Bronchial epithelial cell (primary cell): Measurements from ENCODE around the gene STUB1. TPM values are rescaled to one million over a fixed set of nuclear protein-coding genes. Genes with fewer than 3 reads are reported as not detected.

Experiments used
- DNase-seq: peaks from one replicate; pipeline ENCODE4 v3.0.0-alpha.2; 2010; ENCODE audit warnings: low read depth
- FAIRE-seq: peaks from 2 replicates; lab custom pipeline; 2011; peaks lifted over from hg19 to GRCh38; lab: Jason Lieb, UNC
- H3K27me3 ChIP-seq: 2 replicates; pipeline ENCODE4 v1.5.1; 2011; ENCODE audit warnings: low read length; ENCODE audit not compliant: control insufficient read depth, insufficient read depth
- H3K36me3 ChIP-seq: 2 replicates; pipeline ENCODE4 v1.5.1; 2011; ENCODE audit warnings: low read length; ENCODE audit not compliant: control insufficient read depth, insufficient read depth
- H3K4me3 ChIP-seq: 2 replicates; pipeline ENCODE4 v1.5.1; 2011; ENCODE audit warnings: mild to moderate bottlenecking, low read depth, low read length, control low read depth
- total RNA-seq: library from RNA; depleted of rRNA; stranded (reverse); fragments of >200 nt; gene quantifications from 2 replicates; pipeline ENCODE4 v1.2.1, GENCODE V29; 2014
- TF ChIP-seq, protein P1 (sequence below): IDR thresholded peaks from 2 replicates; pipeline ENCODE4 v1.5.1; 2011; ENCODE audit warnings: mild to moderate bottlenecking, moderate library complexity, low read length, control low read depth, inconsistent platforms; ENCODE audit not compliant: insufficient read depth, severe bottlenecking

STUB1 gene
- total RNA-seq, 1 donor from 2014 or later: 204 TPM

DNA sequence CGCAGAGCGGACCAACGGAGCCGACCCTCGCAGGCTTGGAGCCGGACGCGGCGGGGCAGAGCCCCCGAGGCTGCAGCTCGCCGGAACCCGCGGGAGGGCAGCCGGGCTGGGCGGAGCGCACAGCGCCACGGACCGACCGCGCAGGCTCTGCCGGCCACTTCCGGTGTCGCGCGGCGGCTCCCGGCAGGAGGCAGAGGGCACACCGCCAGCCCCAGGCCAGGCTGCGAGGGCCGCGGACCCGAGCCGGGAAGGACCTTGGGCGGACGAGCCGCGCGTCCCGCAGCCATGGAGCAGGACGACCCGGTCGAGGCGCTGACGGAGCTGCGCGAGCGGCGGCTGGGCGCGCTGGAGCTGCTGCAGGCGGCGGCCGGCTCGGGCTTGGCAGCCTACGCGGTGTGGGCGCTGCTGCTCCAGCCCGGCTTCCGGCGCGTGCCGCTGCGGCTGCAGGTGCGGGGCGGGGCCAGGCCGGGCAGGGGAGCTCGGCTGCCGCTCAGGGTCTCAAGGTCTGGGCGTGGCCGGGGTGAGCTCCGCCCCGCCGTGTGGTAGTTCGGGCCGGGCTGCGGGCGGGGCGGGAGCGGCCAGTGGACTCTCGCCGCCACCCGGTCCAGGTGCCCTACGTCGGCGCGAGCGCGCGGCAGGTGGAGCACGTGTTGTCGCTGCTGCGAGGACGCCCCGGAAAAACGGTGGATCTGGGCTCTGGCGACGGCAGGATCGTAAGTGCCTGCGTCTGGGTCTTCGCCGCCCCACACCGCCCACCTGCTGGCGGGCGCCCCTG lies 41.0 kb downstream of the STUB1 start, which contains the start of gene ANTKMT:
TSS of gene ANTKMT (plus strand) at position 157 of the 775 bp plus-strand sequence. CDS start at position 286, 129 bp downstream.
- peak; percentile 51 for DNase-seq
- H3K36me3 ChIP-seq: peaks cover 2% of the 10 kb centered on the region
- peak within 1 kb of the TSS; percentile 87 for H3K4me3 ChIP-seq
- H3K27me3 ChIP-seq: no peaks in the 10 kb centered on the region
- TF ChIP-seq, protein P1, sequence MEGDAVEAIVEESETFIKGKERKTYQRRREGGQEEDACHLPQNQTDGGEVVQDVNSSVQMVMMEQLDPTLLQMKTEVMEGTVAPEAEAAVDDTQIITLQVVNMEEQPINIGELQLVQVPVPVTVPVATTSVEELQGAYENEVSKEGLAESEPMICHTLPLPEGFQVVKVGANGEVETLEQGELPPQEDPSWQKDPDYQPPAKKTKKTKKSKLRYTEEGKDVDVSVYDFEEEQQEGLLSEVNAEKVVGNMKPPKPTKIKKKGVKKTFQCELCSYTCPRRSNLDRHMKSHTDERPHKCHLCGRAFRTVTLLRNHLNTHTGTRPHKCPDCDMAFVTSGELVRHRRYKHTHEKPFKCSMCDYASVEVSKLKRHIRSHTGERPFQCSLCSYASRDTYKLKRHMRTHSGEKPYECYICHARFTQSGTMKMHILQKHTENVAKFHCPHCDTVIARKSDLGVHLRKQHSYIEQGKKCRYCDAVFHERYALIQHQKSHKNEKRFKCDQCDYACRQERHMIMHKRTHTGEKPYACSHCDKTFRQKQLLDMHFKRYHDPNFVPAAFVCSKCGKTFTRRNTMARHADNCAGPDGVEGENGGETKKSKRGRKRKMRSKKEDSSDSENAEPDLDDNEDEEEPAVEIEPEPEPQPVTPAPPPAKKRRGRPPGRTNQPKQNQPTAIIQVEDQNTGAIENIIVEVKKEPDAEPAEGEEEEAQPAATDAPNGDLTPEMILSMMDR: peak; percentile 10
- FAIRE-seq: no peak

DNA sequence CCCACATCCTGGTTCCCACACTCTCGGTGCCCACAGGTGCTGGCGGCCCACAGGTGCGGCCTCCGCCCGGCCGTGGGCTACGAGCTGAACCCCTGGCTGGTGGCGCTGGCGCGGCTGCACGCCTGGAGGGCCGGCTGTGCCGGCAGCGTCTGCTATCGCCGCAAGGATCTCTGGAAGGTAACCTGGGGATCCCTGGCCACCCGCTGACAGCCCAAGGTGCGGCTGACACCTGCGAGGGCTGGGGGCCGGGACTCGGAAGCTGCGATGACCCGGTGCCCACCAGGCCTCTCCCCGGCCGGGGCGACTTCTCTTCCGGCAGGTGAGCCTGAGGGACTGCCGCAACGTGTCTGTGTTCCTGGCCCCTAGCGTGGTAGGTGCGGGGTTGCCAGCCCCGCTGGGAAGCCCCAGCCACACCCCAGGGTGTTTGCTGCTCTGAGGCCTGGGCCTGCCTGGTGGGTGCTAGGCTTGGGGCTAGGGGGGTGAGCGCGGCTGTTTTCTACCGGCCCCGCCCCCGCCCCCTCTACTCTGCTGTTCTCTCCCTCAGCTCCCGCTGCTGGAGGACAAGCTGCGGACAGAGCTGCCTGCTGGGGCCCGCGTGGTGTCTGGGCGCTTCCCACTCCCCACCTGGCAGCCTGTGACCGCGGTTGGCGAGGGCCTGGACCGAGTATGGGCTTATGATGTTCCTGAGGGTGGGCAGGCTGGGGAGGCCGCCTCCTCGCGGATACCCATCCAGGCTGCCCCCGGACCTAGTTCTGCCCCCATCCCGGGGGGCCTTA lies 41.7 kb downstream of the STUB1 start:
- H3K27me3 ChIP-seq: no peaks in the 10 kb centered on the region
- H3K4me3 ChIP-seq: peak overlapping the region; percentile 87
- no peak for DNase-seq
- TF ChIP-seq, protein P1: no peak
- H3K36me3 ChIP-seq: peaks cover 2% of the 10 kb centered on the region
- FAIRE-seq: no peak

DNA sequence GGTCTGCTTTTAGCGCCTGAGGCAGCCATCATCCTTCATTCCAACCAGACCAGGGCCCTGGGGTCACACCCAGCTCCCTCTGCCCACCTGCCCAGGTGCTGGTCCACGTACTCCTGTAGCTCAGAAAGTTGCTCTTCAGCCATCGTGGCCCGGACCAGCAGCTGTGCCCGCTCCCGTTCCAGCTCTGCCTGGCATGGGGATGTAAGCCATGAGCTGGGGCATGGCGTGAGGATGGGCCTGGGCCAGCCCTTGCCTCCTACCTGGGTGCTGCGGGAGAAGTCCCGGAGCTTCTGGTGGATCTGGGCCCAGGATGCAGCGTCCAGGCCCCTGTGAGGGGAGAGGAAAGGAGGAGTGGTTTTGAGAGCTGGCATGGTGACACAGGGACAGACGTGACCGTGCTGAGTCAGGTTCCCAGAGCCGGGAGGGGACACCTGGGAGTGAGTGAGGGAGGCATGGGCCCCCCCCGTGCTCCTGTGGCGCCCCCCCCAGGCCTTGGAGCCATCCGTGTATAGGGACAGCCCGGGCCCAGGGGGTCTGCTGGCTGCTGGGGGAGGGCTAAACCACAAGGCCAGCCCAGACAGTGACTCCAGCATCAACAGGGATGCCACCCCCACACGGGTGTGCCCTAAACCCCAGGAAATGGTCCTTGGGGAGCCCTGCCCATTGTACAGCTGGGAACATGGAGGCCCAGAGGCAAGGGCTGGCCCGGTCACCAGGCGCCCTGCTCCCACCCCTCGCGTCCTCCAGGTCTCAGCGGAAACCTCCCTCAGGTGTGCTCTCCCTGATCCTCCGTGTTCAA lies 42.8 kb downstream of the STUB1 start:
- Histone ChIP-seq H3K36me3 (peaks cover 2% of the 10 kb centered on the region), H3K27me3 (no peaks in the 10 kb centered on the region), H3K4me3 (no peak overlapping the region)
- DNase-seq (no peak), FAIRE-seq (no peak)
- TF ChIP-seq, protein P1: no peak

DNA sequence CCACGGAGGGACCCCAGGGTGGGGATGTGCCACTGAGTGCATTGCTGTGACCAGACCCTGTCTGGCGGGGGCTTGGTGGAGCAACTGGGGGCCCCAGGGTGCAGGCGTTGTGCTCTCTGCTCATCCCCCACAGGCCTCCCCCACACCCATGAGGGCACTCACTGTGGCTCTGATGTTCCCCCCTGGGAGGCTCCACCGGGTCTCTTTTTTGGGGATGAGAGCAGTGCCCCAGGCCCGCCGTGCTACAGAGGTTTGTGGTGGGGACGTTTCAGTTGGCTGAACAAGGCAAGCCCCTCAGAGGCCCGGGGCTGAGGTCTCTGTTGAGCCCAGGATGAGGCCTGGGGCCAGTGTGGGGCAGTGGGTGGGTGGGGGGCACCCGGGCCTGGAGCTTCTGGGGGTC lies 43.5 kb downstream of the STUB1 start:
- Histone ChIP-seq H3K4me3 (no peak overlapping the region), H3K27me3 (no peaks in the 10 kb centered on the region), H3K36me3 (peaks cover 2% of the 10 kb centered on the region)
- TF ChIP-seq, protein P1: no peak
- DNase-seq: no peak
- no peak for FAIRE-seq

DNA sequence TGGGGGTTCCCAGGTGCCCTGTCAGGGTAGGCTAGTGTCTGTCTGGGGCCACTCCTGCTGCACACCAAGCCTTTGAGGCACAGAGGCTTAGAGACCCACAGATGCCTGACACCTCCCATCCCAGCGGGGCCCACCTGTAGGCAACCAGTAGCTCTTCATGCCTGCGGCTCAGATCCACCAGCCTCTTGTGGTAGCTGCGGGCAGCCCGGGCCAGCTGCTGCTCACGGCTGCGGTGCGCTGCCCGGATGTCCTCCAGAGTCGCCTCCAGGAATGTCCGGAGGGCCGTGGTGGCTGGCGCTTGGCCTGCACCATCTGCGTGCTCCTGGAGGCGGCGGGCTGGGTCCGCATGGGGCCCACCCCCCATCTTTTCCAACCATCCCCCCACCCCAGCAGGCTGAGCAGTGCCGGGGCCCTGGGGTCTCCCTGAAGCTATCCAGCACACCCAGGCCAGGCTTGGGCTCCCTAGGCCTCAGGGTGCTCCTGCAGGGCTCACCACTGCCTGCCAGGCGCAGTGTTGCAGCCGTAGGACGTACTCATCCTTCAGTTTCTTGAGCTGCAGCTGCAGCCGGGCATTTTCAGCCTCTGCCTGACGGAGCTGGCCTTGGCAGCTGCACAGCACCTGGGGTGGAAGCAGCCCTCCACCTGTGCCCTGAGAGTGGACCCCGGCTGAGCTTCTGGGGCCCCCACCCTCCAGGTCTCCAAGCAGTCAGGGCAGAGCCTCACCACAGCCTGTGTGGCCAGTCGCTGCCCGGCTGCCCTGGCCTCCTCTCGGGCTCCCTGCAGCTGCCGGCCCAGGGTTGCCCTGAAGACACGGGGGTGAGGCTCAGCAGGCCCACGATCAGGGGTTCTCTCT lies 44.2 kb downstream of the STUB1 start:
- H3K4me3 ChIP-seq: no peak overlapping the region
- no peak for FAIRE-seq
- H3K36me3 ChIP-seq: peaks cover 2% of the 10 kb centered on the region
- TF ChIP-seq, protein P1: no peak
- no peaks in the 10 kb centered on the region for H3K27me3 ChIP-seq
- no peak for DNase-seq
